Right renal cortex interstitium (tissue), 3 donors: Measurements from ENCODE around the gene RANBP17. TPM values are rescaled to one million over a fixed set of nuclear protein-coding genes. Genes with fewer than 3 reads are reported as not detected.
"Not testable (repeated sequence)": the region's sequence is repeated elsewhere in the genome, so short reads cannot be mapped to it uniquely, and the experiment has no call there.

ENCODE experiments used
- DNase-seq, 3 donors: peaks; one replicate each; pipeline ENCODE4 v3.0.0-alpha.2; 2013; ENCODE audit warnings: low read depth in 3 of 3, low spot score in 2 of 3
- polyA plus RNA-seq, 3 donors: library from polyadenylated mRNA; unstranded; fragments of 120-200 nt; gene quantifications; one replicate each; pipeline ENCODE4 v1.2.1, GENCODE V29; 2013; ENCODE audit not compliant: insufficient read length in 3 of 3

The RANBP17 gene
- polyA plus RNA-seq, 3 donors = 8.8 to 10.9 (median 9.2) TPM

- DNase-seq = no peak
Observed at GRCh38 chr5:170865622-170866021, 3.8 kb downstream of the RANBP17 start.

GRCh38 chr5:170867825-170868224 is 6.0 kb downstream of the RANBP17 start:
- no peak for DNase-seq

GRCh38 chr5:170870390-170870789 is 8.6 kb downstream of the RANBP17 start:
- not testable (repeated sequence) for DNase-seq

- DNase-seq = no peak
Observed at GRCh38 chr5:170874017-170874416, 12.2 kb downstream of the RANBP17 start.

GRCh38 chr5:170875811-170876210 is 14.0 kb downstream of the RANBP17 start:
- no peak for DNase-seq

- no peak for DNase-seq
Observed at GRCh38 chr5:170880084-170880483, 18.3 kb downstream of the RANBP17 start.

- DNase-seq = no peak
Observed at GRCh38 chr5:170882345-170882744, 20.5 kb downstream of the RANBP17 start.

- DNase-seq = no peak
Observed at GRCh38 chr5:170885256-170885655, 23.4 kb downstream of the RANBP17 start.

GRCh38 chr5:170885809-170886208 is 24.0 kb downstream of the RANBP17 start:
- no peak for DNase-seq

- no peak for DNase-seq
Observed at GRCh38 chr5:170886210-170886894, 24.5 kb downstream of the RANBP17 start.

GRCh38 chr5:170892196-170892595 is 30.4 kb downstream of the RANBP17 start:
- DNase-seq = no peak

GRCh38 chr5:170894665-170895064 is 32.8 kb downstream of the RANBP17 start:
- DNase-seq = no peak

GRCh38 chr5:170896779-170897178 is 35.0 kb downstream of the RANBP17 start:
- no peak for DNase-seq

- DNase-seq = no peak
Observed at GRCh38 chr5:170903075-170903474, 41.3 kb downstream of the RANBP17 start.

- no peak for DNase-seq
Observed at GRCh38 chr5:170907758-170908157, 45.9 kb downstream of the RANBP17 start.

- no peak for DNase-seq
Observed at GRCh38 chr5:170913573-170913972, 51.8 kb downstream of the RANBP17 start.

GRCh38 chr5:170917113-170917512 is 55.3 kb downstream of the RANBP17 start:
- DNase-seq = no peak

- no peak for DNase-seq
Observed at GRCh38 chr5:170920196-170920595, 58.4 kb downstream of the RANBP17 start.

- peak in 1 of 3 donors; percentile 4 for DNase-seq
Observed at GRCh38 chr5:170922331-170922730, 60.5 kb downstream of the RANBP17 start.

GRCh38 chr5:170923910-170924620 is 62.2 kb downstream of the RANBP17 start:
- DNase-seq = no peak

GRCh38 chr5:170935534-170936218 is 73.9 kb downstream of the RANBP17 start:
- DNase-seq = not testable (repeated sequence)

- no peak for DNase-seq
Observed at GRCh38 chr5:170937072-170937471, 75.3 kb downstream of the RANBP17 start.
